ENCODE results near the gene TRIM10. TPM values are rescaled to one million over a fixed set of nuclear protein-coding genes. Genes with fewer than 3 reads are reported as not detected.

TRIM10 gene
- total RNA-seq, 1 donor from 2014 or later: 2.1 TPM

DNA sequence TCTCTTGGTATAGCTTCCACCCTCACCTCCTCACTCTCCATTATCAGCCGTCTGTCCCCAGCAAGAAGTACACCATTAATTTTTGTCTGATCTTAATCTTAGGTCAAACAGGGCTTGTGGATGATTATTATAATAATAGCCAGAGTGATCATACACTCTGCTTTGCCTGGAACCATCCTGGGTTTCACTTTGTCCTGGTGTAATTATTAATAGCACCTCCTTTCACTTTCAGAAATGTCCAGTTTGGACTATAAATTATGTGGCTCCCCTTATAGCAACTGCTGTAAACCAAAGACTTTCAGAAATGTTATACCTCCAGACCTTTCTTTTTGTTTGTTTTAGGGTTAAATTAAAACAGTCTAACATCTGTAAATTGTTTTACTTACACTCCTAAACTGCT lies 47.2 kb downstream of the TRIM10 start:
- no peaks in the 10 kb centered on the region for H3K36me3 ChIP-seq (ENCODE audit: control insufficient read depth in 3 of 3, insufficient read depth in 3 of 3, low read length in 3 of 3)
- no peak overlapping the region for H3K27ac ChIP-seq (ENCODE audit: low read depth, low read length)
- no peaks in the 10 kb centered on the region for H3K9me3 ChIP-seq (ENCODE audit: control insufficient read depth in 3 of 3, low read length in 3 of 3)
- H3K4me1 ChIP-seq (ENCODE audit: control insufficient read depth in 3 of 3, insufficient read depth in 3 of 3, low read length in 3 of 3): no peaks in the 10 kb centered on the region
- H3K27me3 ChIP-seq (ENCODE audit: control insufficient read depth in 3 of 3, insufficient read depth in 3 of 3, low read length in 3 of 3): peaks cover 31 to 33% (median 32%) of the 10 kb centered on the region in 3 donors
- no peak overlapping the region for H3K4me3 ChIP-seq (ENCODE audit: low read length in 3 of 3)
- H3K9ac ChIP-seq (ENCODE audit: low read depth in 1 of 3, low read length in 3 of 3): no peak overlapping the region

- H3K4me3 ChIP-seq (ENCODE audit: low read length in 3 of 3): no peak within 1 kb of the TSS
- H3K9ac ChIP-seq (ENCODE audit: low read depth in 1 of 3, low read length in 3 of 3): no peak within 1 kb of the TSS
- H3K36me3 ChIP-seq (ENCODE audit: control insufficient read depth in 3 of 3, insufficient read depth in 3 of 3, low read length in 3 of 3): no peaks in the 10 kb centered on the region
- no peak within 1 kb of the TSS for H3K27ac ChIP-seq (ENCODE audit: low read depth, low read length)
- H3K4me1 ChIP-seq (ENCODE audit: control insufficient read depth in 3 of 3, insufficient read depth in 3 of 3, low read length in 3 of 3): no peaks in the 10 kb centered on the region
- peaks cover 31 to 37% (median 32%) of the 10 kb centered on the region in 3 donors for H3K27me3 ChIP-seq (ENCODE audit: control insufficient read depth in 3 of 3, insufficient read depth in 3 of 3, low read length in 3 of 3)
- no peaks in the 10 kb centered on the region for H3K9me3 ChIP-seq (ENCODE audit: control insufficient read depth in 3 of 3, low read length in 3 of 3)
Observed at GRCh38 chr6:30113003-30113759, 47.8 kb downstream of the TRIM10 start, which contains the start of gene TRIM31. TRIM31 (minus strand) TSS chr6:30113090; CDS start chr6:30112805, 285 bp downstream.

GRCh38 chr6:30112402-30112994 lies 48.5 kb downstream of the TRIM10 start:
- no peak overlapping the region for H3K4me3 ChIP-seq (ENCODE audit: low read length in 3 of 3)
- no peak overlapping the region for H3K9ac ChIP-seq (ENCODE audit: low read depth in 1 of 3, low read length in 3 of 3)
- no peaks in the 10 kb centered on the region for H3K4me1 ChIP-seq (ENCODE audit: control insufficient read depth in 3 of 3, insufficient read depth in 3 of 3, low read length in 3 of 3)
- no peaks in the 10 kb centered on the region for H3K9me3 ChIP-seq (ENCODE audit: control insufficient read depth in 3 of 3, low read length in 3 of 3)
- no peak overlapping the region for H3K27ac ChIP-seq (ENCODE audit: low read depth, low read length)
- H3K27me3 ChIP-seq (ENCODE audit: control insufficient read depth in 3 of 3, insufficient read depth in 3 of 3, low read length in 3 of 3): peaks cover 32 to 37% (median 35%) of the 10 kb centered on the region in 3 donors
- no peaks in the 10 kb centered on the region for H3K36me3 ChIP-seq (ENCODE audit: control insufficient read depth in 3 of 3, insufficient read depth in 3 of 3, low read length in 3 of 3)

DNA sequence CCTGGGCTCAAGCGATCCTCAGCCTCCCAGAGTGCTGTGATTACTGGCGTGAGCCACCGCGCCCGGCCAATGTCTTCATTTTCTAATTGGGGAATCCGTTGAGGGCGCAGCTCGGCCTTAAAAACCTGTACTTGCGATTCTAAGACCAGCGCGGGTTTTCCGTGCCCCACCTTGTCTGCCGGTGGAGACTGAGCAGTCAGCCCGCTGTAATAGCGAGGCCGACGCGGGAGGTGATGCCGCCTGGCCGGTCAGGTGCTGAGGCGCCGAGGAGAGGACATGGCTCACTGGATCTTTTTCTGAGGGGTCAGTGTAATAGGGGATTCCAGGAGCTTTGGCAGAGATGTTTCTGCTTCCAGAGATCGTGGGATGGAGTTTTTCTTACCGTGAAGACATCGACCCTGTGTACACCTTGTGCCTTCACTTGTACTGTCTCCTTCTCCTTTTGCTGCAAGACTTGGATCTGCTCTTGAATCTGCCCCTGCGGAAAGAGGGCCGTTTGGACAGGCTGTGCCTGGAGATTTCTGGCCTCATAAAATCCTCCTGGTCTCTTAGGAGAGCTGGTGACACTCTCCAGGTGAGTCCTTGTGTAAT lies 49.6 kb downstream of the TRIM10 start:
- Histone ChIP-seq H3K27ac (ENCODE audit: low read depth, low read length) (no peak overlapping the region), H3K36me3 (ENCODE audit: control insufficient read depth in 3 of 3, insufficient read depth in 3 of 3, low read length in 3 of 3) (no peaks in the 10 kb centered on the region), H3K4me3 (ENCODE audit: low read length in 3 of 3) (no peak overlapping the region), H3K27me3 (ENCODE audit: control insufficient read depth in 3 of 3, insufficient read depth in 3 of 3, low read length in 3 of 3) (peaks cover 35 to 37% (median 37%) of the 10 kb centered on the region in 3 donors), H3K4me1 (ENCODE audit: control insufficient read depth in 3 of 3, insufficient read depth in 3 of 3, low read length in 3 of 3) (no peaks in the 10 kb centered on the region), H3K9ac (ENCODE audit: low read depth in 1 of 3, low read length in 3 of 3) (no peak overlapping the region), H3K9me3 (ENCODE audit: control insufficient read depth in 3 of 3, low read length in 3 of 3) (no peaks in the 10 kb centered on the region)

- no peak overlapping the region for H3K4me3 ChIP-seq (ENCODE audit: low read length in 3 of 3)
- no peaks in the 10 kb centered on the region for H3K9me3 ChIP-seq (ENCODE audit: control insufficient read depth in 3 of 3, low read length in 3 of 3)
- no peak overlapping the region for H3K9ac ChIP-seq (ENCODE audit: low read depth in 1 of 3, low read length in 3 of 3)
- no peaks in the 10 kb centered on the region for H3K36me3 ChIP-seq (ENCODE audit: control insufficient read depth in 3 of 3, insufficient read depth in 3 of 3, low read length in 3 of 3)
- H3K27ac ChIP-seq (ENCODE audit: low read depth, low read length): no peak overlapping the region
- peaks cover 31 to 33% (median 33%) of the 10 kb centered on the region in 3 donors for H3K4me1 ChIP-seq (ENCODE audit: control insufficient read depth in 3 of 3, insufficient read depth in 3 of 3, low read length in 3 of 3)
- peaks cover 21 to 46% (median 43%) of the 10 kb centered on the region in 3 donors for H3K27me3 ChIP-seq (ENCODE audit: control insufficient read depth in 3 of 3, insufficient read depth in 3 of 3, low read length in 3 of 3)
Observed at GRCh38 chr6:30104661-30105060, 56.4 kb downstream of the TRIM10 start.

- H3K36me3 ChIP-seq (ENCODE audit: control insufficient read depth in 3 of 3, insufficient read depth in 3 of 3, low read length in 3 of 3): no peaks in the 10 kb centered on the region
- peaks cover 31 to 33% (median 33%) of the 10 kb centered on the region in 3 donors for H3K4me1 ChIP-seq (ENCODE audit: control insufficient read depth in 3 of 3, insufficient read depth in 3 of 3, low read length in 3 of 3)
- no peaks in the 10 kb centered on the region for H3K9me3 ChIP-seq (ENCODE audit: control insufficient read depth in 3 of 3, low read length in 3 of 3)
- H3K27me3 ChIP-seq (ENCODE audit: control insufficient read depth in 3 of 3, insufficient read depth in 3 of 3, low read length in 3 of 3): peaks cover 25 to 52% (median 45%) of the 10 kb centered on the region in 3 donors
- peak overlapping the region in 2 of 3 donors; percentile 63 to 79 for H3K9ac ChIP-seq (ENCODE audit: low read depth in 1 of 3, low read length in 3 of 3)
- peak overlapping the region; percentile 55 to 81 (median 62) for H3K4me3 ChIP-seq (ENCODE audit: low read length in 3 of 3)
- H3K27ac ChIP-seq (ENCODE audit: low read depth, low read length): no peak overlapping the region
Observed at GRCh38 chr6:30103872-30104179, 57.2 kb downstream of the TRIM10 start.

- Histone ChIP-seq H3K4me1 (ENCODE audit: control insufficient read depth in 3 of 3, insufficient read depth in 3 of 3, low read length in 3 of 3) (peaks cover 31 to 33% (median 33%) of the 10 kb centered on the region in 3 donors), H3K27ac (ENCODE audit: low read depth, low read length) (peak overlapping the region; percentile 40), H3K9ac (ENCODE audit: low read depth in 1 of 3, low read length in 3 of 3) (peak overlapping the region; percentile 55 to 79 (median 63)), H3K27me3 (ENCODE audit: control insufficient read depth in 3 of 3, insufficient read depth in 3 of 3, low read length in 3 of 3) (peaks cover 28 to 58% (median 47%) of the 10 kb centered on the region in 3 donors), H3K4me3 (ENCODE audit: low read length in 3 of 3) (peak overlapping the region; percentile 55 to 81 (median 62)), H3K36me3 (ENCODE audit: control insufficient read depth in 3 of 3, insufficient read depth in 3 of 3, low read length in 3 of 3) (no peaks in the 10 kb centered on the region), H3K9me3 (ENCODE audit: control insufficient read depth in 3 of 3, low read length in 3 of 3) (no peaks in the 10 kb centered on the region)
Observed at GRCh38 chr6:30102970-30103871, 57.8 kb downstream of the TRIM10 start.

- Histone ChIP-seq H3K9me3 (ENCODE audit: control insufficient read depth in 3 of 3, low read length in 3 of 3) (no peaks in the 10 kb centered on the region), H3K27me3 (ENCODE audit: control insufficient read depth in 3 of 3, insufficient read depth in 3 of 3, low read length in 3 of 3) (peaks cover 34 to 60% (median 52%) of the 10 kb centered on the region in 3 donors), H3K4me1 (ENCODE audit: control insufficient read depth in 3 of 3, insufficient read depth in 3 of 3, low read length in 3 of 3) (peaks cover 31 to 33% (median 33%) of the 10 kb centered on the region in 3 donors), H3K36me3 (ENCODE audit: control insufficient read depth in 3 of 3, insufficient read depth in 3 of 3, low read length in 3 of 3) (no peaks in the 10 kb centered on the region), H3K9ac (ENCODE audit: low read depth in 1 of 3, low read length in 3 of 3) (peak overlapping the region in 2 of 3 donors; percentile 64 to 69), H3K27ac (ENCODE audit: low read depth, low read length) (peak overlapping the region; percentile 40), H3K4me3 (ENCODE audit: low read length in 3 of 3) (peak overlapping the region; percentile 61 to 81 (median 70))
Observed at GRCh38 chr6:30102414-30102969, 58.5 kb downstream of the TRIM10 start.
